Fibroblast of skin of left quadriceps (primary cell): ENCODE data around the gene DSCAML1.

Experiments
- DNase-seq, 2 experiments: peaks; one replicate each; pipeline ENCODE4 v3.0.0-alpha.2; 2013; ENCODE audit warnings: low read depth in 2 of 2

The DSCAML1 gene

DNA sequence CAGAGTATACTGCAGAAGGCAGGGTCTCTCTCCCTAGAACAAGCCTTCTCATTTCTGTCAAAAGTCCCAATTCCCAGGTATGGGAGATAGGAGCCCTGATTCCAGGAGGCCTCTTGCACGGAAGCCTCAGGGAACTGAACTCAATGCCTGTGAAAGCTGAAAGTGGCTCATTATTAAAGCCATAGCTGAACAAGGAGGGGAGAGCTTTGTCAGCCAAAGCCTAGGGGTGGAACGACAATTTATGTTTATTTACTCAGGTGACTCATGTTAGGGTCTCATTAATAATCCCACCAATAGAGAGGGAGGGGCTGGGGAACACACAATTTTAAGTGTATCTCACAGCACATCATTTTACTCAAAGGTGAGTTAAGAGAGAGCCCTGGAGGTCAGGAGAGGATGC is 44.9 kb downstream of the DSCAML1 start:
- DNase-seq: no peak

DNA sequence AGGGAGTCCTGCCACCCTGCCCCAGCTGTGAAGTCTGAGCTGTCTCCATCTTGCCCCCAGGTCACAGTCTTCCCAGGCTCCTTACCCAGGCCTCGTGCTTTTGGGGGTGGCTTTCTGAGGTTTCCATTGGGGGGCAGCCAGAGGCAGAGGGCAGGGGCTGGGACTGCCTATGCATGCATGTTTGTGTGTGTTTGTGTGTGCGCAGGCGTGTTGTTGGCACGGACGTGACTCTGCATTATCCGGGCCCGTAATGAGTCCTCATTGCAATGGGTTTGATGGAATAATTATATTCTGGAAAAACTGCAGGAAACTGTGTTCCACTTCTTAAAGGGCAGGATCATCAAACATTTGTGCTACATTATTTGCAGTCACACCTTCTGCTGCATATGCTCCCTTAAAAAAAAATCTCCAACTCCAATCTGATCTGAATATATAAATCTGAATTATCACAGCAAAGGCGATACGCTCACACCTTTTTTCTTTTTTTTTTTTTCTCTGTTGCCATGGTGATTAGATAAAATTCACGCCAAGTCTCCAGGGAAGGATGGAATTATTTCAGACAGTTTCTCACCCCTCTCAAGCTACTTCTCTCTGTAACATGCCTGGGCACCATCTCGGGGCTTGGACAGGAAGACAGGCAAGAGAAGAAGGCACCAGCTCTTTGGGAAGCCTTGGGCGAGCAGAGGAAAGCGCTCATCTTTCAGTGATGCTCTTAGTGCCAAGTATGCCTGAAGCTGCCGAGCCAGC is 45.9 kb downstream of the DSCAML1 start:
- no peak for DNase-seq

DNA sequence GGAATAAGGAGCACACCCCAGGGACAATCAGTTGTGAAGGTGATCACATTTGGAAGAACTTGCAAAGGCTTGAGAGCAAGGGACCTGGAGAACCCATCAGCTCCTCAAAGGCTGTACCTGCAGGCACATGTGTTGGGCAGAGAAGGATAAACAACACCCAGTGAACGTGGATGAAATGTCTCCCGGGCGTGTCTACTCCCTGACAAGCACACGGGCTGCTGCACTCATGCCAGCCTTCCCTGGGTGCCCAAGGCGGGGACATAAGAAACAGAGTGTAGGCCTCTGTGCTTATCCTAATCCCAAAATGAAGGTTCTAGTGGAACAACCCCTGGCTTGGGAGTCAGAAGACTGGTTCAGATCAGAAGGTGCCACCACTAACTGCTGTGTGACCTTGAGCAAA is 46.7 kb downstream of the DSCAML1 start:
- no peak for DNase-seq

DNA sequence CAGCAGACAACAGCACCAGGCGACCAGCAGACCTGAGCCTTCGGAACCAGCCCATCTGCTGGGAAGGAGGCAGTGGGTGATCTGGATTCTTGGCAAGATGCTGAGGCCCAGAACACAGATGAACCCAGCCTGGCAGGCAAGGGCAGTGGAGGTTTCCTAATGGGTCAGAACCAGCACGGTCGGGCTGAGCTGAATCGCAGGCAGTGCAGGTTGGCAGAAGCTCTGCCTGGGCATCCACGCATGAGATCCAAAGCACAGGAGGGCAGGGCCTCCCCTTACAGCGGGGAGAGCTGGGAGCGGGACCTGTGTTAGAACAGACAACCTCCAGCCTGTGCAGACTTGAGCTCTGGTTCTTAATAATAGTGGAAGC is 47.5 kb downstream of the DSCAML1 start:
- DNase-seq: no peak

DNA sequence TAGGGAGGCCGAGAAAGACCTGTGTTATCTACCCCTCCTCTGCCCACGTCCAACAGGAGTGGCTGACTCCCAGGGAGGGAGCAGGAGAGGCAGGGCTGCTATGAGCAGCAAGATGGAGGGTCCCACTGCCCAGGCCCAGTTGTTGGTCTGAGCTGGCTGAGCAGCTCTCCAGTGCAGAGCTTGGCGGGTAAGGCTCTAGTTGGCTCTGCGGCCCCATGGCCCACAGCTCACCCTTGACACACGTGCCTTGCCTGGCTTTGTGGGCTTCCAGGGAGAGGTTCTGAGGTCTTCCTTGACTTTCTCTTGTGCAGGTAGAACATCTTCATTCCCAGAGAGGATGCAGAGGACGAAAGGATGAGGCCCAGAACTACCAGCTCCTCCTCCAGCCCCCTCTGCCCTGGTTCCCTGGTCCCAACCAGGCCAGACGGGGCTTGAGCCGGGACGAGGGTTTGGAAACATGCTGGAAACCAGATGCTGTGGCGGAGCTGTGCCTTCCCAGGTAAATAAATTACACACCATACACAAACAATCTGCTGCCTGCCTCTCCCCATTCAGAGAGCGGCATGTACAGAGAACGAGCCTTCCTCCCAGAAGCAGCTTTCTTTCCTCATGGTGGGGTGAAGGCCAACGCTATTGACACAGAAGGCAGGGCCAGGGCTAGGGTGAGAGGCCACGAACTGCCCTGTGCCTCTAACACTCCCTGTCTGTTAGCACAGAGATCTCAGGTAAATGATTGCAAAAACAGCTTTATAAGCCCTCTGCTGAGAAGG is 48.1 kb downstream of the DSCAML1 start:
- no peak for DNase-seq

DNA sequence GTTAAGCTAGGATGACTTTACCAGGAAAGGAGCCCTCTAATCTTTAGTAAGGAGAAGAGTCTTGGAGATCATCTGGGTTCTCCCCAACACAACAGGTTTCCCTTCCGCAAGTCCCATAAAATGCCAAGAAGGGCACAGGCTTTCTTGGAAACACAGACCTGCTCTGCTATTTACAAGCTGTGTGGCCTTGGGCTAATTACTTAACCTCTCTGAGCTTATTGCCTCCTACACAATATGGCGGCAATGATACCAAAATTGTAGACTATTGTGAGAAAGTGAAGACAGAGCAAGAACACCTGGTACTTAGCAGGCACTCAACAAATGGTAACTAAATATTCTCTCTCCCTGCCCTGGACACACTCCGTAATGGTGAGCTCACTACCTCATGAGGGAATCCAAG is 49.1 kb downstream of the DSCAML1 start:
- DNase-seq: no peak

DNA sequence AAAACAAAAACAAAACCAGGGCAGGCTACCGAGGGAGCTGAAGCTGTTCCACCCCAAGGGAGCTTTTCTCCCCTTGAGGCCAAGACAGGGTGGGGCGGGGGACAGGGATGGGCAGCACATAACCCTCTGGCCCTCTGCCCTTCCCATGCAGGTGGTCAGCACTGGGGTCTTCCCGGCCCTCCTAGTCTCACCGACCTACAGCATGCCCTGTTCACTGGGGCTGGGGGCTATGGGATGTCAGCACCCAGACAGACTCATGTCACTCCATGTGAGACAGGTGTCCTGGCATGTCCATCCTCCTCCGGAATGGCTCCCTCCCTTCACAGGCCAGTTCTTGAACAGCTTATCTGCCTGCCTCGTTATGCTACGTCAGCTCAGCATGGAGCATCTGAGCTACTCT is 51.7 kb downstream of the DSCAML1 start:
- no peak for DNase-seq

DNA sequence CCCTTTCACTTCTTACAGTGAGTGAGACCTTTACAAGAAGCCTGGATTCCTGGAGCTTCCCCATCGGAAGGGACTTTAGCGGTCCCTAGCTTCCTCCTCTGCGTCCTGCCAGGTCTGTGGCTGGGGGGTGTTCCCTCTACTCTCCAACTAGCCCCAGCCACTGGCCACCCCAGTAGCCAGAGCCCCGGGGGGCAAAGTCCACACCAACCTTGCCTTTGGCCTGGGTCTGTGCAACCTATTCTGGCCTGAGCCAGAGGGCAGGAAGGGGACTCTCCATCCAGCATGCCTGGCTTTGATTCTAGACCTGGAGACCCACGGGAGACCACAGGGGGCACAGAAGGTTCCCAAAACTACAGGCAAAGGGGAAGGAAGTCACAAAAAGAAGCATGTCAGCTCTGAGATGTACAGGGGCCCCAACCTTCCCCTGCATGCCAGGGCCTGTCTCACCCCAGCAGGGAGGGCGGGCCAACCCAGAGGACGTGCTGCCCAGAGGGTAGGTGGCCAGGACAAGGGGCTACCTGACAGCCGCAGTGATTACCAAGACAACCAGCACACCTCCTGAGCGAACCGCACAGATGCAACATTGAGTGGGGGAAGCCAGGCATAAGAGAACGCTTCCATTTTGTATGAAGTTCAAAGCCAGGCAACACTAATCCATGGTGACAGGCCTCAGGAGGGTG is 52.4 kb downstream of the DSCAML1 start:
- no peak for DNase-seq

DNA sequence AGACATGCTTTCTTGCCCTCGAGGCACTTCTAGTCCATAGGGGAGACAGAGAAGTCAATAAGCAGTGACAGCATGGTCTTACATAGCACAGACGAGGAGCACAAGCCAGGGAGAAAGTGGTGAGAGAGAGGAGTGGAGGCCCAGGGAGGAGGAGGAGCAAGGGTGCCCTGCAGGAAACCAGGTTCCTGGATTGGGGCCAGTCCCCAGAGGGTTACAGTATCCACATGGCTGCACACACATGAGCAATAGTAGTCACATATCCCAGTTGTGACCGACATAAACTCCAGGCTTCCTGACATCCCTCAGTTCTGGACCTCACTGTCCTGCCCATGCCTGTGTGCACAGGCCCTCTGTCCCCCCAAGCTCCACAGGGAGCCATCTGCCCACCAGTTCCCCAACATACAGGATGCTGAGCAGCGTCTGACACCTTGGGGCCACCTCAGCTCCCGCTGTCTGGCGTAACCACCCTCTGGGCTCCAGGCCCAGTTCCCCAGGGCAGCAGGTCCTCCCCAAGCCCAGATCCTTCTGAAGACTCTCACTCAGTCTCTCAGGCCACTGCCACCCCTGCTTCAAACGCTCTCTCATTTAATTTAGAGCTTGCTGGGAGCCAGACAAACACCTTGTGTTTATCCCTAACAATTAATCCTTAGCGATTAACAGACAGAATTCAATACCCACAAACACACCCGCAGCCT is 53.7 kb downstream of the DSCAML1 start:
- no peak for DNase-seq

DNA sequence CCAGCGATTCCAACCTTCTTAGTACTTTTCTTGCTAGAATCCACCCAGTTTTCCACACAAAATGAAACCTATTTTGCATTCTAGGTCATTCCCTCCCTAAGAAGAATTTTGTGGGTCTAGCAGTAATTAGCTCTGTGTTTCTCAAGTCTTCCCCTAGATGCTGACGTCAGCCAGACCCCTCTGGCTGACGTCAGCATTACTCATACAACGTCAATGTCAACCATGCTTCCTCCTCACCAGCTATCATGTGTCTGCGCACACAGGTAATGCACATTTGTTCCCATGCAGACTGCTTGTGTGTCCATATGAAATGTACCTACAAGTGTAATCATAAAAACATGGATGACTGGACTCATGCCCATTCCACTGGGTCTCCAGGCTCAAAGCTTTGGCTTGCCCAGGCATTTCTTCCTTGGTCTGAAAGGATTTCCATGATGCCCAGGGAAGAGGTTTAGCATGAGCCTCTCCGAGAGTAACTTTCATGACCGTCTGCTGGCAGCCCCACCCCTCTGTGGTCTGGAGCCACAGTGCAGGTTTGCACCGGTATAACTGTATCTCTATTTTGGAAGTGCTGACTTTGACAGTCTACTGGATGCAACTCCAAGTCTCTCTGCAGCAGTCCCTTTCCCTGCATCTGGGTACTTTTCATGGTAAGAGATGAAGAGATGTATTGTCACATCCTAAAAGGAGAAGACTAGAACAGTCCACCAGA is 58.6 kb downstream of the DSCAML1 start:
- DNase-seq: no peak

DNA sequence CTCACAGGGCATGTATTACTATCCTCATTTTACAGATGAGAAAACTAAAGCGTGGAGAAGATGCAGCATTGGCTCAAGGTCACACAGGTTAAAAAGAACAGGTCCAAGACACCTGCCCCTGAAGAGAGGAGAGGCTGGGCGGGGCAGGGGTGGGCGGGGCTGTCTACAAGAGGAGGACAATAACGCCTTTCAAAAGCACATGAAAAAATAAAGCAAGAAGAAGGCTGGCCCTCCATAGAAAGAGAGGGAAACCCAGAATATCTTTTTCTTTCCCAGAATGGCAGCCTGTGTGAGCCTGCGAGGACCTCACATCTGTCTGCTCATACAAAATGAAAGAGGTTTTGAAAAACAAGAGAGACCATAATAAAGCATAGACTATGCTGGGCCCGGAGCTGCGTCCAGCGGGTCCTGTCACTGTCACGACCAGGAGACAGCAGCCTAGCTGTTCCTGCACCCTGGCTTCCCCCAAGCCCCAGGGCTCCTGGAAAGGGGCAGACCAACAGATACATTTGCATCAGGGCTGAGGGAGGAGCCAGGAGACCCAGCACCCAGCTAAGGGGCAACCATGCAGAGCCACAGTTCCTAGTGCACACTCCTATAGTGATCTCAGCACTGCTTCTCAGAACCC is 61.6 kb downstream of the DSCAML1 start:
- DNase-seq: no peak

DNA sequence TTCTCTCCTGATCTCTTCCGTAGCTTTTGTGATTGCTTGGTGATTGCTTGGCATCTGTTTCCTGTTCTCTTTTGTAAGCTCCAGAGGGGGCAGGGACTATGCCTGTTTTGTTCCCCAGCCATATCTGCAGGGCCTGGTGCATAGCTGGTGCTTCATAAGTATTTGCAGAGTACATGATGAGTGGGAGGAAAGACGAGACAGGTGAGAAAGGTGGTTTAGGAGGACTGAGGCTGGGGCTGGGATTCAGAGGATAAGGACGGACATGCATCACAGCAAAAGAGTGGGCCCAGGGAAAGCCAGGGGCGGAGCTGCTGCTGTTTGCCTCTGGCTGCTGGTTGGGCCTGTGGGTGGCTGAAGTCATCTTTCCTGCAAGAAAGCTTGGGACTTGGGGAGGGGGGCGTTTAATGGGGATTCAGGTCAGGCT is 62.4 kb downstream of the DSCAML1 start:
- DNase-seq: no peak

DNA sequence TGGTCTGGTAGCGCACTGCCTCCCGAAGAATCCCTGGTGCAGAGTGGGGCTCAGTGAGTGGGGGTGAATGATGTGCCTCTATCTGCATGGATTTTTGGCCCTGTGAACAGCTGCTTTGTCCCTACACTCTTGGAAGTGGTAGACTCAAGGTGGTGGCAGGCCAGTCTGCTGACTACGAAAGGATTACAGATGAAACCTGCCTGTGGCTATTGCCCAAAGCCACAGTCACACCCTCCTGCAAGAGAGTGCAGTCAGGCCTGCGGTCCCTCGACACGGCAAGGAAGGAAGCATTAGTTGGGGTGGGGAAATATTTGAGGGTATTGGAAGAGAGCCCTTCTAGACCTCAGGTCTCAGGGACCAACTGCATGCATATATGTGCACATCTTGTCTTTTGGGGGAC is 63.7 kb downstream of the DSCAML1 start:
- no peak for DNase-seq

DNA sequence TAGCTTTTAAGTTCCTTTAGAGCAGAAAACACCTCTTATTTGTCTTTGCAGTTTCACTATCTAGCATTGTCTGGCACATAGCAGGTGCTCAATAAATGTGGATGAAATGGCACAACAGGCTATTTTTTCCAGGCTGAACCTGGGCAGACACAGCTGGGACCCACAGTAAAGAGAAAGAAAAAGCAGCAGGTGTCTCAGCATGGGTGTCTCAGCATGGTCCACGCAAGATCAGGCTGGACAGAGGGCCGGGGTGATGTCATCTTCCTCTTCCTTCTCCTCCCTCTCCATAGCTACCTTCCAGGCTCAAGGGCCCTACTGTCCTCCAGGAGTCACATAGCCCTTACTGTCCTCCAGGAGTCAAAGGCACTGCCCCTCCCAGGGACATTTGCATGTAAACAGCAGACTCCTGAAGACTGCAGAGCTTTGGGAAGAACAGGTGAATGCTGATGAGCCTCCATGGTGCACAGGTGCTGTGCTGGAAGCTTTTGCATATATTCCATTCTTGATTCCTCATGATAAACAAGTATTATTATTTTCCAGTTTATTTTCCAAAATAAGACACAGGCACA is 65.2 kb downstream of the DSCAML1 start:
- DNase-seq: no peak

DNA sequence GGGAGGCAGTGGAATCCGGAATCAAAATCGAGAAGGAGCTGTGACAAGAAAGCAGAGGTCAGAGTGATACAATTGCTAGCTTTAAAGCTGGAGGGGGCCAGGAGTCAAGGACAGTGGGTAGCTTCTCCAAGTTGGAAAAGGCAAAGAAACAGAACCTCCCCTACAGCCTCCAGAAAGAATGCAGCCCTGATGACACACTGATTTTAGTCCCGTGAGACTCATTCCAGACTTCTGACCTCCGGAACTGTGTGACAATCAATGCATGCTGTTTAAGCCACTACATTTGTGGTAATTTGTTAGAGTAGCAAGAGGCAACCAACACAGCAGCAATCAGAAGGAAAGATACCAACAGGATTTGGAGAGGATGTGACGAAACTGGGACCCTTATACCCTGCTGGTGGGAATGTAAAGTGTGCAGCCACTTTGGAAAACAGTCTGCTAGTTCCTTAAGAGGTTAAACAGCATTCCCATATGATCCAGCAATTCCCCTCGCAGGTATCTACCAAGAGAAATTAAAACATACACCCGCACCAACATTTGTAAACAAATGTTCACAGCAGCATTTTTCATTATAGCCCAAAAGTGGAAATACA is 66.7 kb downstream of the DSCAML1 start:
- no peak for DNase-seq

DNA sequence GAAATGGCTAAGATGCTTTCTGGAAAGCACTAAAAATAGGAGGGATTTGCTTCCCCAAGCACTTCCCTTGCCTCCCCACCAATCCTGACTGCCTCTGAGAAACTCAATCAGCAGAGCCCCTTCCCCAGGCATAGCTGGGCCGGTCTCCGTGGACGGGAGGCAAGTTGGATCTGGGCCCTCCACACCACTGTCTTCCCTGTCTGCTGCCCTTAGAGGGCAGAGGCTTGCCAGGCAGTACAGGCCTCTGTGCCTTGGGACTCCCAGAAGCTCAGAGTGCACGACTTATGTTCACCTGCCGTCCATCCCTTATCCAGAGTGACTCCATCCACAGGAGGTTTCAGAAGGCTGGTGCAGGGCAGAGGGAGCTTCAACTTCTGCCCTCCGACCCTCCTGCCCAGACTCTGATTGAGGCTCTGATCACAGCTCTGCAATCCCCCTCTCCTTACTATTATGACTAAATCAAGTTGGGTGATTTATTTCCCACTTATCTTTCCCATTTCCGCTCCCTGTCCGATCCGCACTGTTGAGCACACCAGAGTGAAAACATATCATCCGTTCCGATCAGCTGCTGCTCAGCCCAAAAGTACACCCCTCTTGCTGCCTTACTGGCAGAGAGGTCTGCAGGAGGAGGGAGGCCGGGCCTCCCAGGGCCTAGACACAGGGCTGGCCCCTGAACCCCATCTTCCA is 71.8 kb downstream of the DSCAML1 start:
- DNase-seq: no peak

DNA sequence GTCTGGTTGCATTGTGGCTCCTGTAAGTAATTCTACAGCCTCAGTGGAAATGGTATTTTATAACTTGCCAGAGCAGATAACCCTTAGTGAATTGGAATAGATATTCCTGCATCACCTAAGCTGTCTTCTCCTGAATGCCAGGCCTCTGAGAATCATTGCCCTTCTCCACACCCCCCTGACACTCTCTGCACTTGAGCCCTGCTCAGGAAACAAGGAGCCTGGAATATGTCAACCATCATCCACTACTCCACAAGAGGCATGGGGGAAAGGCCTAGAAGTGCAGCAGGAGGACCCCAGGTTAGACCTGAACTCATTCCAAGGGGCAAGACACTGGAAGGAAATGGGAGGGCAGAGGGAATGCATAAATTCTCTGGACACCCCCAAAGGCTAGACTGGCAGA is 72.4 kb downstream of the DSCAML1 start:
- DNase-seq: no peak

DNA sequence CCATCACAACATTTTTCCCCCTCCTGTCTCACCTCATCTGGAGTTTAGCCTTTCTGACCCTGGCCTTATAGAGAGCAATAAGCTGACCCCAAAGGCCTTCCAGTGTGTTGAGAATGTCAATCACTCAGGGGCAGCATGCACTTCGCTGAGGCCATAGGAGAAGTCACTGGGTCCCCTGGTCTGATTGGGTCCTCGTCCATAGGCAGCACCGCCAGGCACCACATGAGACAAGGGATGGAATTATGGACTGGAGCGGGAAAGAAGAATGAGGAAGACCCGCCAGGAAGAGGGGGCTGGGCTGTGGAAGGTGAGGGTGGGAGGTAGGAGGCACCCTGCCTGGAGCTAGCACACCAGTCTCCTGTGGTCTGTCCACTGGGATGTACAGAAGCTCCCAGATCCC is 72.9 kb downstream of the DSCAML1 start:
- no peak for DNase-seq

DNA sequence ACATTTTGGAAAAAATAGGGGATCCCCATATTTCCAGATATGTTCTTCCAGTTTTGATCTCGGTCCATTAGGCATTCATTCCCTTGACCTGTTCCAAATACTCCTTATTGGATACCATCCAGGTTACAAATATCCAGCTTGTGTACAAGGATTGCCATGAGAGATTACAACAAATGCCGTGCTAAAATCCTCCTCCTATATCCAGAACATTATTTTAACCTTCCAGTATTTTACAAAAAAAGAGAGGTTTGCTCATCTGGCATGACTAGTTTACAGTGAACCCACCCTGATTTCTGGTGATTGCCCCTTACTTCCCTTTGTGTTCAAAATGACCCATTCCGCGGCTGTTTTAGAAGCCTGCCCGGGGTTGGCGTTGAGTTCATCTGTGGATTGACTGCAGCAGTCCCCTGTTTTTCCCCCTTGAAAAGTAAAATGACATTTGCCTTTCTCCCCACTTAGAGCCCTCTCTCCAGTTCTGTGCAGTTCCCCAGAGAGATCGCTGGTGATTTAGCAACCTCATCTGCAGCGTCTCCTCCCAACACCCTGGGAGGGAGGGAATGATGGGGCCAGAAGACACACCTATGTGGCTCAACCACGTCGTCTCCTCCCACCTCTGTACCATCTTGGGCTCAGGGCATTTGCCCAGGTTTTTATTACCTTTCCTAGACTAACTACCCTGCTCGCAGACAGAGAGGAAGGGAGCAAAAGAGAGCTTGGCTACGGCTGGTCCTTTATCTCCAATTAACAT is 73.6 kb downstream of the DSCAML1 start:
- no peak for DNase-seq
